GM10248 (cell line): ENCODE measurements around the gene CCZ1.
"Not testable (repeated sequence)": the region's sequence is repeated elsewhere in the genome, so short reads cannot be mapped to it uniquely, and the experiment has no call there.

Source experiments
- CTCF ChIA-PET: fragments of 300-600 bp; sonication (Branson Sonifier 250); formaldehyde crosslinking; extraction: SDS; loops from one replicate; lab custom pipeline; 2021; ENCODE audit warnings: antibody characterized with exemption; lab: Yijun Ruan, JAX
- POLR2A ChIA-PET: fragments of 350-650 bp; sonication (Branson Sonifier 250); formaldehyde crosslinking; extraction: SDS; loops from one replicate; lab custom pipeline; 2020; ENCODE audit warnings: antibody characterized with exemption; lab: Yijun Ruan, JAX
- DNase-seq: peaks from one replicate; pipeline ENCODE4 v3.0.0; 2012; ENCODE audit errors: extremely low spot score
- CTCF ChIP-seq: IDR thresholded peaks from 2 replicates; pipeline ENCODE4 v1.5.1; 2012; ENCODE audit warnings: mild to moderate bottlenecking, low read depth; ENCODE audit errors: extremely low read depth, missing control alignments, control extremely low read depth

Gene CCZ1

GRCh38 chr7:5869691-5870090, 28.8 kb upstream of the CCZ1 start:
- no peak for DNase-seq
- CTCF ChIA-PET: no interaction called here
- no peak for TF ChIP-seq CTCF
- POLR2A ChIA-PET: no interaction called here

GRCh38 chr7:5870311-5870710, 28.2 kb upstream of the CCZ1 start:
- POLR2A ChIA-PET: no interaction called here
- no peak for DNase-seq
- CTCF ChIA-PET: no interaction called here
- no peak for TF ChIP-seq CTCF

- POLR2A ChIA-PET: no interaction called here
- no peak for TF ChIP-seq CTCF
- CTCF ChIA-PET: no interaction called here
- no peak for DNase-seq
Measured at GRCh38 chr7:5872326-5872725, 26.2 kb upstream of the CCZ1 start.

- DNase-seq, POLR2A ChIA-PET: not testable (repeated sequence)
- CTCF ChIA-PET: interaction anchor here (1.8 kb wide), 1 partner anchor 11 kb away, joined by 4 read pairs; no protein-coding TSS in a partner anchor
Measured at GRCh38 chr7:5879591-5879990, 18.9 kb upstream of the CCZ1 start.

DNA sequence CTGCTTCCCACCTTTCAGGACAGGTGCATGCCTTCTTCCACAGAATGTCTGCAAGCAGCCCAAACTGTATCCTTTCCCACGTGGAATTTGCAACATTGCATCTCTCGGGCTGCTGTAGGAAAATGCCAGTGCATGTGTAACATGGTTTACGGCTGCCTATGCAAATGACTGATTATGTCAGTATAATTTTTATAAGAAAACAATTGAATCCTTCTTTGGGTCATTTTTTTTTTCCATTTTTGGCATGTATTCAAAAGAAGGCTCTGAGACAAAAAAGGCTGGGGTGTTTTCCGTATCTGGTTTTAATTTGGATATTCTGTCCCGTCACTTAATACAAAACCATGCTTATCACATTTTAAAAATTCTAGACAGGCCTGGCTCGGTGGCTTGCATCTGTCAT, 18.4 kb upstream of the CCZ1 start:
- CTCF ChIA-PET: interaction anchor here (1.8 kb wide), 1 partner anchor 11 kb away, joined by 4 read pairs; no protein-coding TSS in a partner anchor
- DNase-seq, POLR2A ChIA-PET: not testable (repeated sequence)

DNA sequence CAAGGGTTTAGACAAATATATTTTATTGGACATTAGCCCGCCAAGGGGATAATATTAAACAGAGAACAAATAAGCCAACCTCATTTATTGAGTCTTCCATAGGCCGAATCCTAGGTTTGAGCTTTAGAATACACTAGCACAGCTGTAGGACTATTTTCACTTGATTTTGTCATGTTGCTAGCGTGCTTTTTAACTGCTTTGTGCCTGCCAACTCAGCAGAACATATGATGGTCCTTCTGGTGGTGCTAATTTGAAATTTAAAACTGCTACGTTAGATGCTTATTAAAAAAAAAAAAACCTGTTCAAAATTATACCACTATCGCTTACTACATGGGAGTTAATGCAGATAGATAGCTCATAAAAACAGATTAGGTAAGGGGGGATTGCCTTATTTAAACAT, 14.1 kb upstream of the CCZ1 start:
- CTCF ChIA-PET, DNase-seq, POLR2A ChIA-PET: not testable (repeated sequence)

GRCh38 chr7:5888021-5888420, 10.5 kb upstream of the CCZ1 start:
- DNase-seq, CTCF ChIA-PET, POLR2A ChIA-PET: not testable (repeated sequence)

DNA sequence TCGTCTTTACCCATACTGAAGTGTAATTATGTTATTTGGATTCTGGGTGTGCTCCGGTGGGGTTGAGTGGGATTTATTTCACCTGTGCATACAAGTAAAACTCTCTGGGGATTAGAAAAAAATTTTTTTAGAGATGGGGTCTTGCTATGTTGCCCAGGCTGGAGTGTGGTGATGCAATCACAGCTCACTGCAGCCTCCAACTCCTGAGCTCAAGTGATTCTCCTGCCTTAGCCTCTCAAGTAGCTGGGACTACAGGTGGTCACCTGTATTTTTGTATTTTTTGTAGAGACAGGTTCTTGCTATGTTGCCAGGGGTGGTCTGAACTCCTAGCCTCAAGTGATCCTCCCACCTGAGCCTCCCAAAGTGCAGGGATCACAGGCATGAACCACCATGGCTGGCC, 8.3 kb upstream of the CCZ1 start:
- POLR2A ChIA-PET, CTCF ChIA-PET, DNase-seq: not testable (repeated sequence)

DNA sequence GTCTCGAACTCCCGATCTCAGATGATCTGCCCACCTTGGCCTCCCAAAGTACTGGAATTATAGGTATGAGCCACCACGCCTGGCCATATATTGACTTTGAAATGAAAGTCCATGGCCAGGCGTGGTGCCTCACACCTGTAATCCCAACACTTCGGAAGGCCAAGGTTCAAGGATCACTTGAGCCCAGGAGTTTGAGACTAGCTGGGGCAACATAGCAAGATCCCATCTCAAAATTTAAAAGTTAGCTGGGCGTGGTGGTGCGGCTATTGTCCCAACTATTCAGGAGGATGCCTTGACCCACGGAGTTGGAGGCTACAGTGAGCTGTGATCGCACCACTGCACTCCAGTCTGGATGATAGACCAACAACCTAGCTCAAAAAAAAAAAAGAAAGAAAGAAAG, 6.0 kb upstream of the CCZ1 start:
- no peak for DNase-seq
- CTCF ChIA-PET: no interaction called here
- TF ChIP-seq CTCF: no peak
- POLR2A ChIA-PET: no interaction called here

DNA sequence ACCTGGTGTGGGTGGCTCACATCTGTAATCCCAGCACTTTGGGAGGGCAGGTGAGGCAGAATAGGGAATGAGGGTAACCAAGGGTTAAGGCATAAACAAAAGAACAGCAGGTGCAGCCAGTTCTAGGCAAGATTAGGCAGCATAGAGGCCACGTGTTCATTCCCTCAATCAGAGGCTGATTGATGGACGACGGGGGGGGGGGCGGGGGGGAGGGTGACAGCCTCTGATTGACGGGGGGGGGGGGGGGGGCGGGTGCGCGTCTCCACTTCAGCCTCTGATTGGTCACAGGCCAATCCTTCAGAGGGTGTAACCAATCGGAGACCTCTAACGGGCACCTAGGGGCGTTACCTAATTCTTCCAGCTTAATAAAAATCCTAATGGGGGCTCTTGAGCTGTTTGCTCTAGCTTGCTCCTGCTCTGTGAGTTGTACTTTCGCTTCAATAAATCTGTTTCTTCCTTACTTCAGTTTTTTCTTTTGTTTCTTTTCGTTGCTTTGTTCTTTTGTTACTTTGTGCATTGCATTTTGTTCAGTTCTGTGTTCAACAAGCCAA, 1.1 kb upstream of the CCZ1 start:
- DNase-seq, CTCF ChIA-PET, POLR2A ChIA-PET: not testable (repeated sequence)

DNA sequence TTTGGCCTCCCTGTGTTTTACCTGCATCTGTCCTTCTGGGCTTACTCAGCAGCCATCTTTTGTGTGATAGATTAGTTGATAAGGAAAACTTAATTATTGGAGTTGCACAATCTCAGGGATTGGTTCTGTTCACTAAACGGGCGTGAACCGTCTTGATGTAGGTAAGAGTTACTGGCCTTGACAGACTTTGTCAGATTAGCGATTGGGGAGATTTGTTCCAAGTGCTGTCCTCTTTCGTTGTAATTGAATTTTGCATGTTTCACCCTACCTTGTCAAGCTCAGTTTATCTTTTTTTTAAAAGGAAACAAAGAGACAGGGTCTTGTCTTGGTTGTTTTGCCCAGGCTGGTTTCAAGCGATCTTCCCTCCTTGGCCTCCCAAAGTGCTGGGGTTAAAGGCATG, 4.5 kb downstream of the CCZ1 start:
- CTCF ChIA-PET, POLR2A ChIA-PET, DNase-seq: not testable (repeated sequence)

DNA sequence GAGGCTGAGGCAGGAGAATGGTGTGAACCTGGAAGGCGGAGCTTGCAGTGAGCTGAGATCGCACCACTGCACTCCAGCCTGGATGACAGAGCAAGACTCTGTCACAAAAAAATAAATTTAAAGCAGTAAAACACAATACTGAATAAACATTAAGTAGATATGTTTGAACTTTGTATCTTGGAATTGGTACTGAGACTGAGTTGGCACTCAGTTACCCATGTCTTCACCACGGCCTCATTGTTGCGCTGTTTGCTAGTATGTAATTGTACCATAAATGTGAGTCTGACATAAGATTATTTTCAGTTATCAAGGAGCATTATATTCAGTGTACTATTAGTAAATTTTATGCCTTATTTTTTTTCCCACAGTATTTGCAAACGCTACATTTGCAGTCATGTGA, 6.2 kb downstream of the CCZ1 start:
- POLR2A ChIA-PET, CTCF ChIA-PET, DNase-seq: not testable (repeated sequence)

DNA sequence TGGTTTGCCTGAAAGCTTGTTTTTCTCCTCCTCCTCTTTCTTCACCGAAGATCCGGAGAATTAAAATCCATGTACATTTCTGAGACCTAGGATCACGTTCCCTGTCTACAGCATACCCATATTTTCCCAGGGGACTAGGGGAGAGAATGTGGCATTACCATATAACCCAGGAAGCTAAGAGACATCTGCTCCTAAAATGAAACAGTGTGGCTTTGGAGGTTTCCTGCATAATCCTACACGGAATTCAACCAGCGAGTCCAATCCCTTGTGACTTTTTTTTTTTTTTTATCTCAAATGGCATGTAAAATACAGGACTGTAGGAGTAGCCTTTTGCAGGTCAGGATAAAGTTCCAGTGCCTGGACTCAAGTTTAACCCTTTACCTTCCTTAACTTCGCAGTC, 10.3 kb downstream of the CCZ1 start:
- POLR2A ChIA-PET, CTCF ChIA-PET, DNase-seq: not testable (repeated sequence)

DNA sequence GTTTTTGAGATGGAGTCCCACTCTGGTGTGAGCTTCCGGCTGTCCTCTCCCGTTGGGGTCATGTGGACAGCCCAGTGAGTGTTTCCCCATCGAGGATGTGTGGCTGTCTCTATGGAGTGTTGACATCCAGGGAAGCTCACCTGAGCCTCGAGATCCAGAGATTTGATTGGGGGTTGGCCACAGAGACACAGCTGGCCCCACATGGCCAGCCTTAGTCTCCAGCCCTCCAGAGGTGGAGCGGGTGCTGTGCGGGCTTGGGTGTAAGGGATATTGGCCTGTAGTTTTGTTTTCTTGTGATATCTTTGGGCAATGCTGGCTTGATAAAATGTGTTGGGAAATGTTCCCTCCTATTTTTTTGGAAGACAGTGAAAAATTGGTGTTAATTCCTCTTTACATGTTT, 18.0 kb downstream of the CCZ1 start:
- POLR2A ChIA-PET: not testable (repeated sequence)

More for the DNA sequence above, 18.0 kb downstream of the CCZ1 start:
- CTCF ChIA-PET, DNase-seq: not testable (repeated sequence)
